GM21723 (cell line): ENCODE data around the gene ANXA4.
"Not testable (repeated sequence)": the region's sequence is repeated elsewhere in the genome, so short reads cannot be mapped to it uniquely, and the experiment has no call there.

Experiments
- ATAC-seq: cut with Tn5 transposase; IDR thresholded peaks from one replicate; pipeline ENCODE4 v1.9.1; 2021; ENCODE audit warnings: mild to moderate bottlenecking, moderate library complexity; ENCODE audit not compliant: unreplicated experiment

Gene ANXA4

GRCh38 chr2:69720404-69720803 is 21.5 kb upstream of the ANXA4 start:
- no peak for ATAC-seq

GRCh38 chr2:69721022-69721421 is 20.9 kb upstream of the ANXA4 start:
- no peak for ATAC-seq

- no peak for ATAC-seq
Observed at GRCh38 chr2:69723791-69724190, 18.1 kb upstream of the ANXA4 start.

- ATAC-seq = peak; percentile 86
Observed at GRCh38 chr2:69724540-69725159, 17.3 kb upstream of the ANXA4 start.

GRCh38 chr2:69725706-69726360 is 16.1 kb upstream of the ANXA4 start:
- ATAC-seq = no peak

GRCh38 chr2:69729266-69729665 is 12.7 kb upstream of the ANXA4 start:
- ATAC-seq = no peak

- ATAC-seq = no peak
Observed at GRCh38 chr2:69729781-69730180, 12.2 kb upstream of the ANXA4 start.

- ATAC-seq = no peak
Observed at GRCh38 chr2:69731147-69731970, 10.6 kb upstream of the ANXA4 start.

- ATAC-seq = no peak
Observed at GRCh38 chr2:69733342-69734034, 8.4 kb upstream of the ANXA4 start.

GRCh38 chr2:69734035-69734611 is 7.8 kb upstream of the ANXA4 start:
- no peak for ATAC-seq

GRCh38 chr2:69734854-69735544 is 6.9 kb upstream of the ANXA4 start:
- no peak for ATAC-seq

GRCh38 chr2:69735686-69736085 is 6.2 kb upstream of the ANXA4 start:
- ATAC-seq = no peak

- ATAC-seq = not testable (repeated sequence)
Observed at GRCh38 chr2:69738149-69738548, 3.8 kb upstream of the ANXA4 start.

GRCh38 chr2:69740502-69740951 is 1.4 kb upstream of the ANXA4 start:
- ATAC-seq = no peak

GRCh38 chr2:69741229-69741574 is 732 bp upstream of the ANXA4 start:
- peak; percentile 29 for ATAC-seq

- ATAC-seq = peak; percentile 37
Observed at GRCh38 chr2:69742322-69742952, 503 bp downstream of the ANXA4 start.

- ATAC-seq = no peak
Observed at GRCh38 chr2:69743847-69744264, 1.9 kb downstream of the ANXA4 start.

GRCh38 chr2:69744456-69744855 is 2.5 kb downstream of the ANXA4 start:
- ATAC-seq = no peak

GRCh38 chr2:69745035-69745434 is 3.1 kb downstream of the ANXA4 start:
- ATAC-seq = no peak

- ATAC-seq = no peak
Observed at GRCh38 chr2:69750246-69750645, 8.3 kb downstream of the ANXA4 start.
